ENCODE measurements around the gene SIGLEC8. TPM values are rescaled to one million over a fixed set of nuclear protein-coding genes. Genes with fewer than 3 reads are reported as not detected.

The SIGLEC8 gene
- total RNA-seq, 2 donors from 2014 or later: 0.28 to 0.41 TPM

DNA sequence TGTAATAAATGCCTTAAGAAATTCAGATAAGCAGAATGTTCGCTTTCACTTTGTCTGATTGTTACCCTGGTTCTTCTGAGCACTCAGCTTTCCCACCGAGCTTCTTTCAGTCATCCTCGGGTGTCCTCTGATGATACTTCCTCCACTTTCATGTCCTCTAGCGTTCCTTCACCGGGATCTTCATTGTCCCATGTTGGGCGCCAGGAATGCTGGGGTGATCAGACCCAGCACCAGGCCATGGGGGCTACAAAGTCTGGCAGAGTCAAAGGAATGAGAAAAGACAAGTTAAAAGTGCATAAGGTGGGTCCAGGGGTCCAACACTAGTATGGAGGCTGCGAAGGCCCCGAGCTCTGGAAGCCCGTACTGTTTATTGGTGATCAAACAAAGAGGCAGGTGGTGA, 56.1 kb downstream of the SIGLEC8 start:
- H3K27me3 ChIP-seq (replicated peaks; ENCODE audit: insufficient read depth): no peaks in the 10 kb centered on the region
- H3K27ac ChIP-seq: no peak overlapping the region
- H3K4me3 ChIP-seq: no peak overlapping the region
- no peak for DNase-seq (ENCODE audit: low spot score)
- TF ChIP-seq, protein P1, sequence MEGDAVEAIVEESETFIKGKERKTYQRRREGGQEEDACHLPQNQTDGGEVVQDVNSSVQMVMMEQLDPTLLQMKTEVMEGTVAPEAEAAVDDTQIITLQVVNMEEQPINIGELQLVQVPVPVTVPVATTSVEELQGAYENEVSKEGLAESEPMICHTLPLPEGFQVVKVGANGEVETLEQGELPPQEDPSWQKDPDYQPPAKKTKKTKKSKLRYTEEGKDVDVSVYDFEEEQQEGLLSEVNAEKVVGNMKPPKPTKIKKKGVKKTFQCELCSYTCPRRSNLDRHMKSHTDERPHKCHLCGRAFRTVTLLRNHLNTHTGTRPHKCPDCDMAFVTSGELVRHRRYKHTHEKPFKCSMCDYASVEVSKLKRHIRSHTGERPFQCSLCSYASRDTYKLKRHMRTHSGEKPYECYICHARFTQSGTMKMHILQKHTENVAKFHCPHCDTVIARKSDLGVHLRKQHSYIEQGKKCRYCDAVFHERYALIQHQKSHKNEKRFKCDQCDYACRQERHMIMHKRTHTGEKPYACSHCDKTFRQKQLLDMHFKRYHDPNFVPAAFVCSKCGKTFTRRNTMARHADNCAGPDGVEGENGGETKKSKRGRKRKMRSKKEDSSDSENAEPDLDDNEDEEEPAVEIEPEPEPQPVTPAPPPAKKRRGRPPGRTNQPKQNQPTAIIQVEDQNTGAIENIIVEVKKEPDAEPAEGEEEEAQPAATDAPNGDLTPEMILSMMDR (IDR thresholded peaks at IDR 0.05): no peak
- ATAC-seq (ENCODE audit: insufficient number of reproducible peaks, low FRiP score, low read depth): no peak
- no peaks in the 10 kb centered on the region for H3K4me1 ChIP-seq (ENCODE audit: control insufficient read depth in 1 of 2, low read depth in 2 of 2)
- peaks cover 7% of the 10 kb centered on the region for H3K9me3 ChIP-seq
- no peaks in the 10 kb centered on the region for H3K36me3 ChIP-seq

Other genes starting within 250 kb of the SIGLEC8 start
- 10 to 100 TPM in 1 of 2 donors, 1 to 10 TPM in 1; 8.1 to 11.7 TPM for gene CD33, start 233.4 kb downstream of the SIGLEC8 start, total RNA-seq
- gene SIGLECL1, start 207.4 kb downstream of the SIGLEC8 start, total RNA-seq: not detected
- 1 to 10 TPM in 1 of 2 donors, not detected in 1; 1.6 TPM for gene IGLON5, start 146.8 kb downstream of the SIGLEC8 start, total RNA-seq
- gene VSIG10L, start 116.3 kb downstream of the SIGLEC8 start, total RNA-seq: 1 to 10 TPM in 1 of 2 donors, under 1 TPM in 1; 0.54 to 1.6 TPM
- gene ETFB, start 92.1 kb downstream of the SIGLEC8 start, total RNA-seq: 10 to 100 TPM; 32.7 to 56.5 TPM
- not detected for gene CLDND2, start 89.5 kb downstream of the SIGLEC8 start, total RNA-seq
- gene NKG7, start 85.8 kb downstream of the SIGLEC8 start, total RNA-seq: 1 to 10 TPM in 1 of 2 donors, under 1 TPM in 1; 0.54 to 4.4 TPM
- not detected for gene LIM2, start 70.5 kb downstream of the SIGLEC8 start, total RNA-seq
- gene C19orf84, start 67.9 kb downstream of the SIGLEC8 start, total RNA-seq: 1 to 10 TPM in 1 of 2 donors, not detected in 1; 1.4 TPM
- gene SIGLEC10, start 40.8 kb downstream of the SIGLEC8 start, total RNA-seq: 10 to 100 TPM; 13.3 to 20.3 TPM
- not detected for gene CEACAM18, start 20.1 kb upstream of the SIGLEC8 start, total RNA-seq
- gene SIGLEC12, start 43.3 kb upstream of the SIGLEC8 start, total RNA-seq: 1 to 10 TPM in 1 of 2 donors, not detected in 1; 2.2 TPM
- 1 to 10 TPM in 1 of 2 donors, under 1 TPM in 1; 0.56 to 1.6 TPM for gene SIGLEC6, start 73.2 kb upstream of the SIGLEC8 start, total RNA-seq
- gene ZNF175, start 112.8 kb upstream of the SIGLEC8 start, total RNA-seq: 10 to 100 TPM in 1 of 2 donors, 1 to 10 TPM in 1; 6.6 to 15.6 TPM
- gene SIGLEC5, start 171.9 kb upstream of the SIGLEC8 start, total RNA-seq: 1 to 10 TPM in 1 of 2 donors, not detected in 1; 1.4 TPM
- 10 to 100 TPM in 1 of 2 donors, 1 to 10 TPM in 1; 4.6 to 12.6 TPM for gene SIGLEC14, start 188.4 kb upstream of the SIGLEC8 start, total RNA-seq
- 10 to 100 TPM; 24.1 to 72.4 TPM for gene SPACA6, start 234.9 kb upstream of the SIGLEC8 start, total RNA-seq